ENCODE measurements around the gene DDX4. TPM values are rescaled to one million over a fixed set of nuclear protein-coding genes. Genes with fewer than 3 reads are reported as not detected.

Gene DDX4
- total and polyA plus RNA-seq, 9 of the 15 experiments (the other 6 are each of a cell fraction or from before 2014, with no cell fraction given) = not detected

DNA sequence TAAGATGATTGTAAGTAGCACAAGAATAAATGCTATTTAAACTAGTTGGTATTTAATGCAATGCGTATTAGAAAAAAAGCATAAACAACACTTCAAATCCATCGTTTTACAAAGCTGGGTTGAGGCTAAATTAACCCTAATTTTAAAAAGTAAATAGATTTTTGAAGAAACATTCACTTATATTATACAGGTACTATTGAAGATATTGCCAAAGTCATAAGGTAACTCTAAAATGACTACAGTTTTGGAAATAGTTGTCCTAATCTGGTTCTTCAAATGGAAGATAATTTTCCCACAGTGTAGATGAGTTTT, 45.8 kb upstream of the DDX4 start:
- WGBS (ENCODE audit: insufficient coverage, low coverage, missing lambda C conversion rate) = 85% methylated on average over 2 of the region's 2 CpGs
- intact Hi-C loops (cut with micrococcal nuclease) (loop anchor here (2.0 to 5.0 kb wide), 4 partner anchors 285 to 519 kb away; partner anchors contain the start of gene CDC20B), in situ Hi-C loops (cut with MboI) (loop anchor here (10.0 kb wide), 1 partner anchor 517 kb away; the partner anchor contains the start of gene CDC20B)
- ChIA-PET CTCF (ENCODE audit: low intra/inter-chr PET ratio) (interaction anchor here (0.6 to 1.9 kb wide), 10 partner anchors 10 to 1168 kb away, joined by 3 to 11 read pairs (median 4); partner anchors contain the start of genes CDC20B and MCIDAS), POLR2A (interaction anchor here (0.7 to 1.2 kb wide), 4 partner anchors 8 to 519 kb away, joined by 3 read pairs; partner anchors contain the start of gene CDC20B)
- H4K20me1 ChIP-seq (replicated peaks; ENCODE audit: control insufficient read depth, insufficient read depth, low read length) = 0 out of 2 replicates have a peak, but pooled peaks cover 4% of the 10 kb centered on the region
- BruUV-seq (replicated peaks) = no TSS peak
- H3K4me1 ChIP-seq (replicated peaks in 1 of 2; ENCODE audit: control insufficient read depth in 2 of 2, insufficient read depth in 2 of 2, low read length in 2 of 2) = no peaks in the 10 kb centered on the region
- no peaks in the 10 kb centered on the region for H3K9me1 ChIP-seq (ENCODE audit: control insufficient read depth, insufficient read depth, low read length)
- ATAC-seq = no peak
- H2AFZ ChIP-seq (ENCODE audit: low read depth, low read length) = no peak overlapping the region
- H3K36me3 ChIP-seq (ENCODE audit: control insufficient read depth, insufficient read depth, low read length) = peaks cover 4% of the 10 kb centered on the region; the same call in 1 of the 3 replicates
- peak; percentile 32 for FAIRE-seq
- no peaks in the 10 kb centered on the region for H3K27me3 ChIP-seq (ENCODE audit: control insufficient read depth in 2 of 2, insufficient read depth in 2 of 2, low read length in 2 of 2)
- H3K9ac ChIP-seq (ENCODE audit: insufficient read depth in 1 of 2, low read depth in 2 of 2, low read length in 2 of 2) = no peak overlapping the region
- no peak overlapping the region for H3K4me3 ChIP-seq
- H3K9me3 ChIP-seq (replicated peaks; ENCODE audit: control insufficient read depth, insufficient read depth, low read depth, low read length) = no peaks in the 10 kb centered on the region
- no peak overlapping the region for H3K4me2 ChIP-seq (ENCODE audit: insufficient read depth, low read length)
- no peaks in the 10 kb centered on the region for H3K79me2 ChIP-seq (ENCODE audit: control insufficient read depth, insufficient read depth, low read length)
- DNase-seq (ENCODE audit: extremely low read depth in 1 of 4, low spot score in 3 of 4) = no peak
- no peak overlapping the region for H3K27ac ChIP-seq (ENCODE audit: extremely low read depth, low read depth, low read length)
- TF ChIP-seq PHF8 (IDR thresholded peaks at IDR 0.05; ENCODE audit: borderline replicate concordance, low read length) = no peak
- TF ChIP-seq CTBP1 (IDR thresholded peaks at IDR 0.05; ENCODE audit: borderline replicate concordance) = no peak
- TF ChIP-seq TGIF2 (CRISPR knock-in tag; IDR thresholded peaks at IDR 0.05) = no peak
- TF ChIP-seq BCL6 (CRISPR knock-in tag; IDR thresholded peaks at IDR 0.05) = no peak
- TF ChIP-seq ZNF121 (CRISPR knock-in tag; conservative IDR thresholded peaks at IDR 0.05) = no peak
- TF ChIP-seq NFE2 (IDR thresholded peaks at IDR 0.05; ENCODE audit: low read depth) = no peak
- TF ChIP-seq, protein P1, sequence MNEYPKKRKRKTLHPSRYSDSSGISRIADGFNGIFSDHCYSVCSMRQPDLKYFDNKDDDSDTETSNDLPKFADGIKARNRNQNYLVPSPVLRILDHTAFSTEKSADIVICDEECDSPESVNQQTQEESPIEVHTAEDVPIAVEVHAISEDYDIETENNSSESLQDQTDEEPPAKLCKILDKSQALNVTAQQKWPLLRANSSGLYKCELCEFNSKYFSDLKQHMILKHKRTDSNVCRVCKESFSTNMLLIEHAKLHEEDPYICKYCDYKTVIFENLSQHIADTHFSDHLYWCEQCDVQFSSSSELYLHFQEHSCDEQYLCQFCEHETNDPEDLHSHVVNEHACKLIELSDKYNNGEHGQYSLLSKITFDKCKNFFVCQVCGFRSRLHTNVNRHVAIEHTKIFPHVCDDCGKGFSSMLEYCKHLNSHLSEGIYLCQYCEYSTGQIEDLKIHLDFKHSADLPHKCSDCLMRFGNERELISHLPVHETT (CRISPR knock-in tag; conservative IDR thresholded peaks at IDR 0.05 in 1 of 2, IDR thresholded peaks at IDR 0.05 in 1 of 2) = no peak
- TF ChIP-seq, protein P2, sequence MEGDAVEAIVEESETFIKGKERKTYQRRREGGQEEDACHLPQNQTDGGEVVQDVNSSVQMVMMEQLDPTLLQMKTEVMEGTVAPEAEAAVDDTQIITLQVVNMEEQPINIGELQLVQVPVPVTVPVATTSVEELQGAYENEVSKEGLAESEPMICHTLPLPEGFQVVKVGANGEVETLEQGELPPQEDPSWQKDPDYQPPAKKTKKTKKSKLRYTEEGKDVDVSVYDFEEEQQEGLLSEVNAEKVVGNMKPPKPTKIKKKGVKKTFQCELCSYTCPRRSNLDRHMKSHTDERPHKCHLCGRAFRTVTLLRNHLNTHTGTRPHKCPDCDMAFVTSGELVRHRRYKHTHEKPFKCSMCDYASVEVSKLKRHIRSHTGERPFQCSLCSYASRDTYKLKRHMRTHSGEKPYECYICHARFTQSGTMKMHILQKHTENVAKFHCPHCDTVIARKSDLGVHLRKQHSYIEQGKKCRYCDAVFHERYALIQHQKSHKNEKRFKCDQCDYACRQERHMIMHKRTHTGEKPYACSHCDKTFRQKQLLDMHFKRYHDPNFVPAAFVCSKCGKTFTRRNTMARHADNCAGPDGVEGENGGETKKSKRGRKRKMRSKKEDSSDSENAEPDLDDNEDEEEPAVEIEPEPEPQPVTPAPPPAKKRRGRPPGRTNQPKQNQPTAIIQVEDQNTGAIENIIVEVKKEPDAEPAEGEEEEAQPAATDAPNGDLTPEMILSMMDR (IDR thresholded peaks at IDR 0.05 in 2 of 3, conservative IDR thresholded peaks at IDR 0.05 in 1 of 3; ENCODE audit: insufficient read depth in 2 of 3, low read depth in 1 of 3, low read length in 3 of 3) = no peak
- no peak for TF ChIP-seq ZNF696 (CRISPR knock-in tag; conservative IDR thresholded peaks at IDR 0.05)
- TF ChIP-seq ARID2 (IDR thresholded peaks at IDR 0.05) = no peak
- TF ChIP-seq, protein P3, sequence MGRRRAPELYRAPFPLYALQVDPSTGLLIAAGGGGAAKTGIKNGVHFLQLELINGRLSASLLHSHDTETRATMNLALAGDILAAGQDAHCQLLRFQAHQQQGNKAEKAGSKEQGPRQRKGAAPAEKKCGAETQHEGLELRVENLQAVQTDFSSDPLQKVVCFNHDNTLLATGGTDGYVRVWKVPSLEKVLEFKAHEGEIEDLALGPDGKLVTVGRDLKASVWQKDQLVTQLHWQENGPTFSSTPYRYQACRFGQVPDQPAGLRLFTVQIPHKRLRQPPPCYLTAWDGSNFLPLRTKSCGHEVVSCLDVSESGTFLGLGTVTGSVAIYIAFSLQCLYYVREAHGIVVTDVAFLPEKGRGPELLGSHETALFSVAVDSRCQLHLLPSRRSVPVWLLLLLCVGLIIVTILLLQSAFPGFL (CRISPR knock-in tag; IDR thresholded peaks at IDR 0.05) = no peak
- TF ChIP-seq GABPA (tag; conservative IDR thresholded peaks at IDR 0.05; ENCODE audit: low read depth) = no peak
- TF ChIP-seq PRMT5 (CRISPR knock-in tag; IDR thresholded peaks at IDR 0.05) = no peak
- no peak for TF ChIP-seq RHOXF2B (CRISPR knock-in tag; conservative IDR thresholded peaks at IDR 0.05)
- no peak for TF ChIP-seq ZNF146 (CRISPR knock-in tag; IDR thresholded peaks at IDR 0.05; ENCODE audit: unreplicated experiment)
- TF ChIP-seq, protein P4, sequence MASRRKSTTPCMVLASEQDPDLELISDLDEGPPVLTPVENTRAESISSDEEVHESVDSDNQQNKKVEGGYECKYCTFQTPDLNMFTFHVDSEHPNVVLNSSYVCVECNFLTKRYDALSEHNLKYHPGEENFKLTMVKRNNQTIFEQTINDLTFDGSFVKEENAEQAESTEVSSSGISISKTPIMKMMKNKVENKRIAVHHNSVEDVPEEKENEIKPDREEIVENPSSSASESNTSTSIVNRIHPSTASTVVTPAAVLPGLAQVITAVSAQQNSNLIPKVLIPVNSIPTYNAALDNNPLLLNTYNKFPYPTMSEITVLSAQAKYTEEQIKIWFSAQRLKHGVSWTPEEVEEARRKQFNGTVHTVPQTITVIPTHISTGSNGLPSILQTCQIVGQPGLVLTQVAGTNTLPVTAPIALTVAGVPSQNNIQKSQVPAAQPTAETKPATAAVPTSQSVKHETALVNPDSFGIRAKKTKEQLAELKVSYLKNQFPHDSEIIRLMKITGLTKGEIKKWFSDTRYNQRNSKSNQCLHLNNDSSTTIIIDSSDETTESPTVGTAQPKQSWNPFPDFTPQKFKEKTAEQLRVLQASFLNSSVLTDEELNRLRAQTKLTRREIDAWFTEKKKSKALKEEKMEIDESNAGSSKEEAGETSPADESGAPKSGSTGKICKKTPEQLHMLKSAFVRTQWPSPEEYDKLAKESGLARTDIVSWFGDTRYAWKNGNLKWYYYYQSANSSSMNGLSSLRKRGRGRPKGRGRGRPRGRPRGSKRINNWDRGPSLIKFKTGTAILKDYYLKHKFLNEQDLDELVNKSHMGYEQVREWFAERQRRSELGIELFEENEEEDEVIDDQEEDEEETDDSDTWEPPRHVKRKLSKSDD (conservative IDR thresholded peaks at IDR 0.05; ENCODE audit: low read length) = no peak
